Raji (cell line): ENCODE measurements around the gene COX4I2.

ENCODE experiments used
- POLR2A ChIP-seq: IDR thresholded peaks from 2 replicates; pipeline ENCODE4 v1.6.1; 2011; ENCODE audit warnings: low read depth, low read length, control low read depth; ENCODE audit not compliant: insufficient read depth

COX4I2 gene

DNA sequence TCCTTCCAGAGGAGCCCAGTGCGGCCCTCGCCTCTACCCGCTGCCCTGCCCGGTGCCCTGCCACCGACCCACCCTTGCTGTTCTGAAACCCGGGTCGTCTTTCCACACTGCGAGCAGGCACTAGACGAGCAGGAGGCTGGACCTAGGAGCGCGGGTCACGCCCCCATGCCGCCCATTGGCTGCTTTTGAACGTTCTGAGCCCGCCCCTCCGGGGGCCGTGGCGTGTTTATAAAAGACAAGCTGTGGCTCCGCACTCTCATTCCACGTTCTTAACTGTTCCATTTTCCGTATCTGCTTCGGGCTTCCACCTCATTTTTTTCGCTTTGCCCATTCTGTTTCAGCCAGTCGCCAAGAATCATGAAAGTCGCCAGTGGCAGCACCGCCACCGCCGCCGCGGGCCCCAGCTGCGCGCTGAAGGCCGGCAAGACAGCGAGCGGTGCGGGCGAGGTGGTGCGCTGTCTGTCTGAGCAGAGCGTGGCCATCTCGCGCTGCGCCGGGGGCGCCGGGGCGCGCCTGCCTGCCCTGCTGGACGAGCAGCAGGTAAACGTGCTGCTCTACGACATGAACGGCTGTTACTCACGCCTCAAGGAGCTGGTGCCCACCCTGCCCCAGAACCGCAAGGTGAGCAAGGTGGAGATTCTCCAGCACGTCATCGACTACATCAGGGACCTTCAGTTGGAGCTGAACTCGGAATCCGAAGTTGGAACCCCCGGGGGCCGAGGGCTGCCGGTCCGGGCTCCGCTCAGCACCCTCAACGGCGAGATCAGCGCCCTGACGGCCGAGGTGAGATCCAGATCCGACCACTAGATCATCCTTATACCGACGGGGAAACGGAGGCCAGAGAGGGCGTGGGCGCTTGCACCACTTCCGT, 32.4 kb upstream of the COX4I2 start, which contains the start of gene ID1:
TSS of gene ID1 (plus strand) at position 259 of the 871 bp plus-strand sequence. CDS start at position 358, 99 bp downstream.
- TF ChIP-seq POLR2A: peak; percentile 21; the same call in 1 of the 2 replicates

DNA sequence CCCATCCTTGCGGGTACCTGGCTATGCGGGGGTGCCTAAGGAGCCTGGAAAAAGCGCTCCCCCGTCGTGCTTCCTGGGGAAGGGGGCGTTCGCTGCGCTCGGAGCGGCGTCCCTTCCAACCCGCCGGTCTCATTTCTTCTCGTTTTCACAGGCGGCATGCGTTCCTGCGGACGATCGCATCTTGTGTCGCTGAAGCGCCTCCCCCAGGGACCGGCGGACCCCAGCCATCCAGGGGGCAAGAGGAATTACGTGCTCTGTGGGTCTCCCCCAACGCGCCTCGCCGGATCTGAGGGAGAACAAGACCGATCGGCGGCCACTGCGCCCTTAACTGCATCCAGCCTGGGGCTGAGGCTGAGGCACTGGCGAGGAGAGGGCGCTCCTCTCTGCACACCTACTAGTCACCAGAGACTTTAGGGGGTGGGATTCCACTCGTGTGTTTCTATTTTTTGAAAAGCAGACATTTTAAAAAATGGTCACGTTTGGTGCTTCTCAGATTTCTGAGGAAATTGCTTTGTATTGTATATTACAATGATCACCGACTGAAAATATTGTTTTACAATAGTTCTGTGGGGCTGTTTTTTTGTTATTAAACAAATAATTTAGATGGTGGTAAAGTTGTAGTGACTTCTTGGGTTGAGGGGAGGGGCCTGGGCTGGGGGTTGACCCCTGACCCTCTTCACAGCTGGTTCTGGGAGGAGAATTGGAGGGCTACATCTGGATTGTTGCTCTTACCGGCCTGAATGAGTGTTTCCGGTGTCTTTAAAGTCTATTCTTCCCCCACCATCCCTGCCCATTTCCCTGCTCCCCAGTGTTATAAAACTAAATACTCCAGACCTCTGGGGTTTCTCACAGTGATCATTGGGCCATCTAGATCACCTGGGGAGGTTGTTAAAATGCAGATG, 31.6 kb upstream of the COX4I2 start:
- no peak for TF ChIP-seq POLR2A

DNA sequence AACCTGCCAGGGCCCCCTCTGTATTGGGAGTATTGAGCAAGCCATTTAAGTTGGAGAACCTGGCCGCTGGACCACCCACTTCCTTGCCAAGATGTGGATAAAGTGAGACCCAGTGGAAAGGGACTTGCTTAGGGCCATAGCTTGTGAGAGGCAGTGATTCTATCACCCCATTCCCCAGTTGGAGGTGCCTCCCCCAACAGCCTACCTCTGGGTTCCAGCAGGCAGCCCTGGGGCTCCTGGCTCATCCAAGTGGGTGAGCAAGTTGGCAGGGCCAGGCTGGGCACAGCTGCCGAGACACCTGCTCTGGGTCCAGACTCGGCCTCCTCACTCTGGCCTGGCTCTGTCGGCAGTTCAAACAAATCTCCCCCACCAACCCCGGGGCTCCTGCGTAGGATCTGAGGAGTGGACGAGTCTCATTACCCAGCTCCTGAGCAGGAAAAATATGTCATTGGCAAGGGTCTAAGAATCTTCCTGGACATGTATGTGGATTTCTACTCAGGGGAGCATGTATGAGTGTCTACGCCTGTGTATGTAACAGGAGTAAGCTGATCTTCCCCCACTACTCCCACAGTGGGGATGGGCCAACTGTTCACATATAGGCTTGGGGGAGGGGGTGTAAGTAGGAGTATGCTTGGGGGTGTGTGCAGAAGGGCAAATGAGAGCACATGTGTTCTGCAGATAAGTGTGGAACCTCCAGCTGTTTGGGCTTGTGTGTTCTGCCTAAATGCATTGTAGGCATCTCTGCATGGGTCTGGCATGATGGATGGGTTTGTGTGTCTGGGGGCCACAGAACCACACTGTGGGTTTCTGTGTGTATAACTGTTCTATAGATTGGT, 30.7 kb upstream of the COX4I2 start:
- TF ChIP-seq POLR2A: no peak

DNA sequence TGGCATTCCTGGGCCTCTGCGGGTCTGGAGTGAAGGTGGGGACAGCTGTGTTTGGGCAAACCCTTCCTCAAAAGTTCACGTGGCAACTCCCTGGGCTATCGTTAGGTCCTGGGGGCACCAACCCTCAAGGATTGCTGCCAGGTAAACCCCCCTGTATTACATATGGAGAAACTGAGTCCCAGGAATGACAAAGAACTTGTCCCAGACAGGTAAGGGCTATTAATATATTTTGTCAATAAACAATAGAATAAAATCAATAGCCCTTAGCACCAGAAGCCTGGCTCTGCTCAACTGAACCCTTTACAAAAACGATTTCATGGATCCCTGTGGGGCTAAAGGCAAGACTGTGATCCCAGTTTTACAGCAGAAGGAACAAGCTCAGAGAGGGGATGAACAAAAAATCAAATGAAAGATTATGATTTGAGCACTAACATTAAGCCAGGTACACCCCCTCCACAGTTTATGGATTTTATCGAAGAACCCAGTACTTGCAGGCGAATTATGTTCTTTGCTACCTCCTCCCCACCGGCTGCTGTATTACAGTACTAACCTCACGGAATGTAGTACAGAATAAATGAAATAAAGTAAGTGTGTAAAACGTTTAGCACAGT, 30.0 kb upstream of the COX4I2 start:
- no peak for TF ChIP-seq POLR2A

DNA sequence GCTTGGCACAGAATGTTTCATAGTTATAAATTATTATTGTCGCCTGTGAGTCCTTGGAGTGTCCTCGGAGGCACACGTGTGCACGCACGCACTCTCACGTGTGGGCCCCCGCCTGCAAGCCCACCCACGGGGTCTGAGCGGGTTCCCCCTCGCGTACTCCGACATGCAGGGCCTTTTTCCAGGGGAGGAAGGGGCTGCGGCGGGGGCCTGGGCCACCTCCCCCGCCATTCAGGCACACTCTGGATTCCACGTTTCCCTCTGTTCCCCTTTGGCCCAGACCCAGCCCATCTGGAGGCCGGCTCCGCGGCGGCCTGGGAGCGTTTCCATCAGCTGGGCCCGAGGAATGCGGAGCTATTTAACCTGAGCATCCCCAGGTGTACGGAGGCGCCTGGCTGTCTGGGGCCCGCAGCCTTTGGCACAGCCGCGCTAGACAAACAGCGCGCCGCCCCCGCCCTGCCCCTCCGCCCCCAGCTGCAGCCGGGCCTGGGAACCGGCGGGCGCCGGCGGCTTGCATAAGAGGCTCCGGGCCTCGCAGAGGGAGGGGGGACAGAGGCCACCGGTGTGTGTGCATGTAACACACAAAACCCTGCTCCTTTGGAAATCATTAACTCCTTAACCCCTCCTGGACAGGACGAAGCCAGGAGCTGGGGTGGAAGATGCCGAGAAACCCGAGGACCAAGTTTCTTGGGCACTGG, 29.3 kb upstream of the COX4I2 start:
- TF ChIP-seq POLR2A: no peak

DNA sequence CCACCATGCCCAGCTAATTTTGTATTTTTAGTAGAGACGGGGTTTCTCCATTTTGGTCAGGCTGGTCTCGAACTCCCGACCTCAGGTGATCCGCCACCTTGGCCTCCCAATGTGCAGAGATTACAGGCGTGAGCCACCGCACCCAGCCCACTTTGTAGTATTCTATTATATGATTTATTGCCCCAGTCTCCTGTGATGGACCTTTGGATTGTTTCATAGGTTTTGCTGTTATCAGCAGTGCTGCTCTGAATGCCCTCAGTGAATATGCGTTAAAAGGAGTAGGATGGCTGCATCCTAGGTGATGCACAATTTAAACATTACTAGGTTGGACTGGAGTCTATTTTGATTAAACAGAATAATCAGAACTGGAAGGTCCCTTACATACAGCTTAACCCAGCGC, 22.3 kb upstream of the COX4I2 start:
- no peak for TF ChIP-seq POLR2A

DNA sequence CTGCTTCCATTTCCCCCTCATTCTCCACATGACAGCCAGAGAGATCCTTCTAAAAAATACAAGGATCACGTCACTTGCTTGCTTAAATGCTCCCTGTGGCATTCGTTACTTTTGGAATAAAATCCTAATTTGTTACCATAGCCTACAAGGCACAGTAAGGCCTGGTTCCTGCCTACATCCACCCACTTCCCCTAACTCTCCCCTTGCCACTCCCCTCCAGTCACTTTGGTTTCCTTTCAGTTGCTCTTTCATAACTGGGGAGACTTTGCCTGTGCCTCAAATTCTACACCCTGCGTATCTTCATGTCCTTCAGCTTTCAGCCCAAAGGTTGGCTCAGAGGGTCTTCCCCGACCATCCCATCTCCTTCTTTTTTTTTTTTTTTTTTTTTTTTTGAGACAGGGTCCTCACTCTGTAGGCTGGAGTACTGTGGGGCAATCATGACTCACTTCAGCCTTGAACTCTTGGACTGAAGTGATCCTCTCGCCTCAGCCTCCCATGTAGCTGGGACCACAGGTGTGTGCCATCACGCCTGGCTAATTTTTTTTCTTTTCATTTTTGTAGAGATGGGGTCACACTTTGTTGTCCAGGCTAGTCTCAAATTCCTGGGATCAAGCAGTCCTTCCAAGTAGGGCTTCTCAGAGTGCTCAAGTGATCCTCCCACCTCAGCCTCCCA, 20.1 kb upstream of the COX4I2 start:
- TF ChIP-seq POLR2A: no peak

DNA sequence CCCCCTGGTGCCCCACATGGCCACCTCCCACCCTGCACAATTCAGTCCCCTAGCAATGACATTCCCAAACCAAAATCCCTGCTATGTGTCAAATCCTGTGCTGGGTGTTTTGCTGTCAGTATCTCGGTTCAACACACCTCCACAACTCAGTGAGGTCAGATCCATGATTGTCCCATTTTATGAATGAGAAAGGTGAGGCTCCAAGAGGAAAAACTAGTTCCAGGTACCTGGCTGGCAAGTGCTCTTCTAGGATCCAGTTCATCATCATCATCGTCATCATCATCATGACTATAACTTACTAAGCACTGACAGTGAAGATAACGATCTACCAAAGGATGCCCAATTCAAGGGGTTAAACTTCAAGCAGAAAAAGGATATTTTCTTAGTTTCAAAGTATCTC, 17.5 kb upstream of the COX4I2 start:
- TF ChIP-seq POLR2A: no peak

DNA sequence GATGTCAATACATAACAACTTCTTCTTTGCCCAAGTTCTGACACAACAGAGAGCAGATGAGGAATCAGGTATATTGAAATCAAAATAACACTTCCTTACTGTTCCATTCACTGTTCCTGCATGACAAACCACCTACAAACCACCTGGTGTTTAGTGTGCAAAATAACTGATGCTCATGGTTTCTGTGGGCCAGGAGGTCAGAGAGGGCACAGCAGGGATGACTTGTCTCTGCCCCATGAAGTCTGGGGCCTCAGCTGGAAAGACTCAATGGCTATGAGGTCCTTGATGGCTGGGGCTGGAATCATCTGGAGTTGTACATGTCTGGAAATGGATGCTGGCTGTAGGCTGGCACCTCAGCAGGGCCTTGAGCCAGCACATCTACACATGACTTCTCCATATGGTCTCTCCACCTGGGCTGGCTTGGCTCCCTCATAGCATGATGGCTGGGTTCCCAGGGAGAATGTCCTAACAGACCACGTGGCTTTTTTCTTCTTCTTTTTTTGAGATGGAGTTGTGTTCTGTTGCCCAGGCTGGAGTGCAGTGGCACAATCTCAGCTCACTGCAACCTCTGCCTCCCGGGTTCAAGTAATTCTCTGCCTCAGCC, 7.4 kb upstream of the COX4I2 start:
- no peak for TF ChIP-seq POLR2A

DNA sequence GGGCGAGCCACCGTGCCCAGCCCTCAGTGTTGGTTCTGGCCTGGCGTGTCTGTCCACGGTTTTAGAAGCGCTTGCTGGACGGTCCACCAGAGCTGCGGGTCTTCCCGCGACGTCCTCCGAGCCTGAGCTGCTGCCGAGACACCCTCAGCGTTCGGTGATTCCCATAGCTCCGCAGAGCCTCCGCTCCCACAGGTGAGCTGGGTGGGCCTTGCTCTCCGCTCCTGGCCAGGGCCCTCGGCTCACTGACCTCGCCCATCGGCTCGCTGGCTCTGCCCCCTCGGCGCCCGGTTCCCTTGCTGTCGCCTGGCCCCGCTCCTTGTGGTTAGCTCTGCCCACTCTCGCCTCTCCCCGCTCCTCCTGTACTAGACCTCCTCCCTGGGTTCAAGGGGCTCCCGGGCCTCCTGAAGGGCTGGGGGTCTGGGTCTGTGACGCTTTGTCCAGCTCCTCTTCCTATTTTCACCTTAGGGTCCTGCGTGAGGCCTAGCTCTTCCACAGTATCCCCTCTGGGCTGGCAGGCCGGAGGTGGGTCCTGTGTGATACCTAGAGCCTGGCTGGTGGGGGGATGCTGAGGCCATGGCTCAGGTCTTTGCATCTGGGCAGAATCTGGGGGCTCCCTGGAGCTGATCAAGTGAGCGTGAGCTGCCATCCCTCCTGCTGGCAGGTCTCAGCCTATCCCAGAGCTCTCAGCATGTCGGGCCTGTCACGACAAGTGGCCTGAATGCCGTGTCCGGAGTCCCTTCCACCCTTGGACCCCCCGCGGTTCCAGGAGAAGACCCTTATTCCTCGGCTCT, 5.0 kb upstream of the COX4I2 start:
- no peak for TF ChIP-seq POLR2A

DNA sequence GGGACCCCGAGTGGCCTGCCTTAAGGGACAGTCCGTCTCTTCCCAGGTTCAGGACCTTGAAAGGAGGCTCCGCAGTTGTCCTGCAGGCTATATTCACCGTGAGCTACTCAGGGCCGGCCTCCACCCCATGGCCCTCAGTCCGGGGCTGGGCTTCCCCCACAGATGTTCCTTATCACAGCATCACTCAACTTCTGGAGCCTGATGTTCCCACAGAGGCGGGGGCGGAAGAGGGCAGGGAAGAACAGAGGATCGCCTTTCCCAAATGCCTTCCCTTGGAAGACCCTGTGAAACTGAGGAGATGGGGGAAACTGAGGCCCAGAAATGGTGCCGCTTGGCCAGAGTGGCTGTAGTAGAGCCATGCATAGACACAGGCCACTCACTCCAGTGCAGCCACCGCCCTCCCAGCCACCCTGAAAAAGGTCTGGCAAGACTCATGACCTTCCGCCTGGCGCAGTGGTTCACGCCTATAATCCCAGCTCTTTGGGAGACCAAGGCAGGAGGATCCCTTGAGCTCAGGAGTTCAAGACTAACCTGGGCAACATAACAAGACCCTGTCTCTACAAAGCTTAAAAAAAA, 4.3 kb upstream of the COX4I2 start:
- TF ChIP-seq POLR2A: no peak

DNA sequence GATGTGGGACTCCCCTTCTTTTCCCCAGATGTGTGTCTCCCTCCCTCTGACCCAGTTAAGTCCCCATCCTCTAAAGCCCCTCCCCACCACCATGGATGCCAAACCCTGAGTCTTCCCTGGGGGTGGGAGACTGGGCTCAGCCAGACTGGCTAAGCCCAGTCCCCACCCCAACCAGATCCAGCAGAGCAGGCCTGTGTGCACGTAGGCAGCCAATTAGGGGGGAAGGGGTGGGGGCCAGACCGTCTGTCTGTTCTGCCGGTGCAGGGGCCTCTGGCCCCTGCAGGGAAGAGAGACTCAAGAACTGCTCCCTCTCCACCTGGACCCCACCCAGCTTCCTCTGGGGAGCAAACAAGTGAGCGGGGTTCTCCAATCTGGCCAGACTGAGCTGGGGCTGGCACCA, 605 bp downstream of the COX4I2 start:
- no peak for TF ChIP-seq POLR2A
